Kidney epithelial cell (primary cell): ENCODE results near the gene UMOD. TPM values are rescaled to one million over a fixed set of nuclear protein-coding genes. Genes with fewer than 3 reads are reported as not detected.

Source experiments
- DNase-seq: peaks from one replicate; pipeline ENCODE4 v3.0.0-alpha.2; 2010; ENCODE audit warnings: low read depth
- H3K27me3 ChIP-seq: 2 replicates; pipeline ENCODE4 v1.6.0; 2011; ENCODE audit warnings: low read length; ENCODE audit not compliant: control insufficient read depth, insufficient read depth
- H3K36me3 ChIP-seq: 2 replicates; pipeline ENCODE4 v1.5.1; 2011; ENCODE audit warnings: low read length; ENCODE audit not compliant: control insufficient read depth, insufficient read depth
- H3K4me3 ChIP-seq: 2 replicates; pipeline ENCODE4 v1.5.1; 2011; ENCODE audit warnings: low read depth, mild to moderate bottlenecking, control low read depth, low read length
- total RNA-seq: library from RNA; depleted of rRNA; stranded (reverse); fragments of >200 nt; gene quantifications from 2 replicates; pipeline ENCODE4 v1.2.3, GENCODE V29; 2015
- TF ChIP-seq, protein P1 (sequence below): IDR thresholded peaks from 2 replicates; pipeline ENCODE4 v1.5.1; 2011; ENCODE audit warnings: mild to moderate bottlenecking, moderate library complexity, low read length, control low read depth, inconsistent platforms; ENCODE audit not compliant: insufficient read depth, poor library complexity, severe bottlenecking

UMOD gene
- total RNA-seq, 1 donor from 2014 or later = not detected

DNA sequence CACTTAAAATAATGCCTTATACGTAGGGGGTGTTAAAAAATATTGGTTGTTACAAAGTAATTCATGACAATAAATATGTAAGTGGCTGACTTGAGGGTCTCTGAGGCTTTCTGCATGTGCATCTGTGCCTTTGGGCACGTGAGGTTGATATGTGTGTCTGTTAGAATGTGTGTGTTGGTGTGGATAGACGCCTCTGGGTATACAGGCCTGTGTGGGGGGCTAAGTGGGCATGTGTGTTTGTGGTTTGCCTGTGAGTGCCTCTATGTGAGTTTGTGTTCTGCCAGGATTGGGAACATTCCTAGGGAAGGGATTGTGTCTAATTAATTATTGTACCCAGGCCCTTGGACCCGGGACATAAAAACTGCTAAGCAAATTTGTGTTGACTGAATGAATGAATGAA is 44.2 kb downstream of the UMOD start:
- Histone ChIP-seq H3K27me3 (no peaks in the 10 kb centered on the region), H3K36me3 (no peaks in the 10 kb centered on the region), H3K4me3 (no peak overlapping the region)
- no peak for DNase-seq
- TF ChIP-seq, protein P1, sequence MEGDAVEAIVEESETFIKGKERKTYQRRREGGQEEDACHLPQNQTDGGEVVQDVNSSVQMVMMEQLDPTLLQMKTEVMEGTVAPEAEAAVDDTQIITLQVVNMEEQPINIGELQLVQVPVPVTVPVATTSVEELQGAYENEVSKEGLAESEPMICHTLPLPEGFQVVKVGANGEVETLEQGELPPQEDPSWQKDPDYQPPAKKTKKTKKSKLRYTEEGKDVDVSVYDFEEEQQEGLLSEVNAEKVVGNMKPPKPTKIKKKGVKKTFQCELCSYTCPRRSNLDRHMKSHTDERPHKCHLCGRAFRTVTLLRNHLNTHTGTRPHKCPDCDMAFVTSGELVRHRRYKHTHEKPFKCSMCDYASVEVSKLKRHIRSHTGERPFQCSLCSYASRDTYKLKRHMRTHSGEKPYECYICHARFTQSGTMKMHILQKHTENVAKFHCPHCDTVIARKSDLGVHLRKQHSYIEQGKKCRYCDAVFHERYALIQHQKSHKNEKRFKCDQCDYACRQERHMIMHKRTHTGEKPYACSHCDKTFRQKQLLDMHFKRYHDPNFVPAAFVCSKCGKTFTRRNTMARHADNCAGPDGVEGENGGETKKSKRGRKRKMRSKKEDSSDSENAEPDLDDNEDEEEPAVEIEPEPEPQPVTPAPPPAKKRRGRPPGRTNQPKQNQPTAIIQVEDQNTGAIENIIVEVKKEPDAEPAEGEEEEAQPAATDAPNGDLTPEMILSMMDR = no peak

DNA sequence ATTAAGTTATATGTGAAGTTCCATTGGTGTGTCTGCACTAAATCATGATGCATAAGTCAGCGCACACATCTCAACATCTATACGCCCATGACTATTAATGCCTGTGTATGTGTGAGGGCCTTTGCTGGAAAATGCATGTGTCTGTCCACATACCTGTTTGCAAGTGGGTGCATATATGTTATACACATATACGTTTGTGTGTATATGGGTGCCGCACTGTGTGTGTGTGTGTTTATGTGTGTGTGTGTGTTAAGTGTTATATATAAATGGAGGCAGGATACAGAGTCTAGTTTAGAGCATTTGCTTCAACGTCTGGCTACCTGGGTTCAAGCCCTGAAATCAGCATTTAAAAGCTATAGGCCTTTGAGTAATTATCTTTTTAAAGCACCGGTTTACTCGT is 44.7 kb downstream of the UMOD start:
- no peak overlapping the region for H3K4me3 ChIP-seq
- no peaks in the 10 kb centered on the region for H3K27me3 ChIP-seq
- no peaks in the 10 kb centered on the region for H3K36me3 ChIP-seq
- TF ChIP-seq, protein P1 = no peak
- DNase-seq = no peak

DNA sequence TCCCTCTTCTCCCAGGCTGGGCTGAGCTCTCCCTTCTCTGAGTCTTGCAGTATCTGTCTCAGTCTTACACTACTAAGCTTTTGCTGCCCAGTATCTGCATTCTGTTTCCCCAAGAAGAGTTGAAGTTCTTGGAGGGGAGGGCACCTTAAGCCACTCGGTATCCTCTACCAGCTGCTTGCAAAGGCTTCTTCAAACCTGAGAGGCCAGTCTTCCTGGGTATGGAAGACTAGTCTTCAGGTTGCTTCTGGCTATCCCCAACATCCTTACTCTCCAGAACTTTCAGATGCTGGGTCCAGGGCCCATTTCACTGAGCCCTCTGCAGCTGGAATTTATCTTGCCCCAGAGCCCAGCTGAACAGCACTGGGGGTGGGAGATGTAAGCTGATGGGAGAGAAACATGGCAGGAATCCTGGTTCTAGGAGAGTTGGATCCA is 45.3 kb downstream of the UMOD start:
- DNase-seq = no peak
- Histone ChIP-seq H3K27me3 (no peaks in the 10 kb centered on the region), H3K4me3 (no peak overlapping the region), H3K36me3 (no peaks in the 10 kb centered on the region)
- TF ChIP-seq, protein P1 = no peak

DNA sequence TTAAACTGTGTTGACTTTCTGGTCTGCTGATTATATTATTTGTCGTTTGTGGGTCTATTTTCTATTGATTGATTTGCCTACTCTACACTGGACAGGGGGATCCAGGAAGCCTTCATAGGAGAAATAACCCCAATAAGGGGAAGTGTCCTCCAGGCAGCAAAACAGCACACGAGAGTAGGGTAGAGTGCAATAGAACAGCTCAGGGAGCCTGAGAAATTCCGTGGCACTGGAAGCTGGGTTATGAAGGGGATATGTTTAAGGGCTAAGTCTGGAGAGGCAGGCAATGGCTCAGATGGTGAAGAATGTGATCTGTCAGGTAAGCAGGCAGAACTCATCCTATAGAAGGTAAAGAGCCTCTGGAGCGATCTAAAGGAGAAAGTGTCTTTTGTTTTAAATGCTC is 46.1 kb downstream of the UMOD start:
- DNase-seq = no peak
- Histone ChIP-seq H3K36me3 (no peaks in the 10 kb centered on the region), H3K27me3 (no peaks in the 10 kb centered on the region), H3K4me3 (no peak overlapping the region)
- TF ChIP-seq, protein P1 = no peak

DNA sequence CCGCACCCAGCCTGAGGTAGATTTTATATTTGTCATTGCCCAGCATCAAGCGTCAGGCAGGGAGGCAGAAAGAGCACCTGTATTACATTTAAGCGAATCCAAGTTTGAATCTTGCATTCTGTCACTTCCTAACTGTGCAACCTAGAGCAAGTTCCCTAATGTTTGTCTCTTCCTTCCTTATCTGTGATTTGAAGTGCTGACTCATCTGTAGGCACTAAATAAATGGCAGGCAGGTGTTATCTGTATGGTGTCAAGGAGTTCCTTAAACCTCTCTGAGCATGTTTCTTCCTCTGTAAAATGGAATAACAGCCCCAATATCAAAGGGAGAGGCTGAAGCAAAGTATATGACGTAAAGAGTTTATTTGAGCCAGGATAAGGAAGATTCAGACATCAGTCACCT is 49.5 kb downstream of the UMOD start:
- TF ChIP-seq, protein P1 = no peak
- Histone ChIP-seq H3K27me3 (no peaks in the 10 kb centered on the region), H3K36me3 (no peaks in the 10 kb centered on the region), H3K4me3 (no peak overlapping the region)
- no peak for DNase-seq

DNA sequence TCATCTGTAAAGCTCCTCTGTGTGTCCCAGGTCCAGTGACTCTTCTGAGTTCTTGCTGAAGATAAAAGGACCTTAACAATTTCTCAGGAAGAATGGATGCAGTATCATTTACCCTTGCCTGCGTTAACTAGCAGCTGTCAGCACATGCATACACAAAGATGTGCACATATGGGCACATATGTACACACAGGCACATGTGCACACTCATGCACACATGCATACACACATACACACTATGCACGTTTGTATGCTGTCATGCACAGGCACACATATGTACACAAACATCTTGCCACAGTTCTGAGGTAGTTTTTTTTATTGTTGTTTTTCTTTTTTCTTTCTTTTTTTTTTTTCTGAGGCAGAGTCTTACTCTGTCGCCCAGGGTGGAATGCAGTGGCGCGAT is 50.1 kb downstream of the UMOD start:
- H3K27me3 ChIP-seq = no peaks in the 10 kb centered on the region
- no peaks in the 10 kb centered on the region for H3K36me3 ChIP-seq
- no peak for DNase-seq
- no peak overlapping the region for H3K4me3 ChIP-seq
- TF ChIP-seq, protein P1 = no peak
